Fibroblast of skin of right quadriceps (primary cell): Measurements from ENCODE around the gene COG5.
A peak's percentile ranks its signal among the peaks of the same experiment; 100 is the strongest.
"Not testable (repeated sequence)": the region's sequence is repeated elsewhere in the genome, so short reads cannot be mapped to it uniquely, and the experiment has no call there.

Experiments used
- DNase-seq: peaks from one replicate; pipeline ENCODE4 v3.0.0-alpha.2; 2013

The COG5 gene

GRCh38 chr7:107258737-107259136 is 305.0 kb downstream of the COG5 start:
- DNase-seq: no peak

DNA sequence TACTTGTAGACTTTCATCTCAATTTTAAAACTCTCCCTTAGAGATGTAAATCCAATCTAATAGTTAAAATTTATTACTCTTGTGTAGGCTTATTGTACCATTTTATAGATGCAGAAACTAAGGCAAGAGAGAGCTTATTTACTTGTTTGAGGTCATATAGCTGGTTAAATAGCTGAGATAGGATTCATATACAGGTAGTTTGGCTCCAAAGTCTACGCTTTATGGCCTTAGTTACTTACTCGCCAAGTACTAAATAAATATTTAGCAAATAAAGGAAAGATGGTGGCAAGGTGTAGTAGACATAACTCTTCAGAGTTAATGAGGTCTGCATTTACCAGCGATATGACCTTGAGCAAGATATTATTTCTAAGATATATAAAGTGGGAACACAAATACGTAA is 308.1 kb downstream of the COG5 start:
- DNase-seq: no peak

GRCh38 chr7:107254398-107254985 is 309.2 kb downstream of the COG5 start:
- no peak for DNase-seq

DNA sequence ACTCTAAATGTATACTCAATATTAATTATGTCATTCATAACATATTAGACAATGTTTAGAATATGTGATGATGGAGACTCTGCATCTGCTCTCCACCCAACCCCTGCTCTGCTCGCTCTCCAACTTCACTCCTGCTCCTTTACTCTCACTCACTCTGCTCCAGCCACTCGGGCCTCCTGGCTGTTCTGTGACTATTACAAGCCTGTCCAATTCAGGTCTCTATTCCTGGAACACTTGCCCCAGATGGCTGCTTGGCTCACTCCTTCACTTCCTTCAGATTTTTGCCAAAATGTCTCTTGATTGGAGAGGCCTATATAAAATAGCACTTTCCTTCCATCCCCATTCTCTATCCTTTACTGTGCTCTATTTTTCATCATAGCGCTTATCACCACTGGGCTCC is 310.1 kb downstream of the COG5 start:
- no peak for DNase-seq

- DNase-seq: no peak
These were observed 311.8 kb downstream of the COG5 start for GRCh38 chr7:107251963-107252362.

DNA sequence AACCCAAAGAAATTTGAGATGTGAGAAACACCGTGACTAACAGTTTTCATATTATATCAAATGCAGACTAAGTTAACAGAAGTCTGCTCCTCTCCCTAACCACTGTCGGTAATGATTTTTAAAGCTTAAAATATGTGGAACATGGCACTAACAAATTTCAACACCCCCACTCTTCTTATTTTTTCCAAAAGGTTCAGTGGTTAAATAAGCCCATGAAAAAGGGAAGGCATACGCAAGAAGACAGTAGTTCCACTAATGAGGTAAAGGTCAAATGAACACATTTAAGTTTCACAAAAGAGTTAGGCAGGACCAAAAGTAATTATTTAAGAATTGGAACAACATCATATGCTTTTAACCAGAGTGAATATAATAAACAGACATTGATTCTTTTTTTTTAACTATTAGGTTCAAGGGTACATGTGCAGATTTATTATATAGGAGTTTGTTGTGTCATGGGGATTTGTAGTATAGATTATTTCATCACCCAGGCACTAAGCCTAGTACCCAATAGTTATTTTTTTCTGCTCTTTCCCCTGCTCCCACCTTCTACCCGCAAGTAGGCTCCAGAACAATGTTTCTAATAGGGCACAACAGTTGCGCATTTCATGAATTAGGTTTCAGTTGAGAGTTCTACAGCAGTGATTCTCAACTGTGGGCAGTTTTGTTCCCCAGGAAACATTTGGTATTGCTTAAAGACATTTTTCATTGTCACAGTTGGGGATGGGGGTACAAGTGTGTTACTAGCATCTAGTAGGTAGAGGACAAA is 315.0 kb downstream of the COG5 start:
- no peak for DNase-seq

DNA sequence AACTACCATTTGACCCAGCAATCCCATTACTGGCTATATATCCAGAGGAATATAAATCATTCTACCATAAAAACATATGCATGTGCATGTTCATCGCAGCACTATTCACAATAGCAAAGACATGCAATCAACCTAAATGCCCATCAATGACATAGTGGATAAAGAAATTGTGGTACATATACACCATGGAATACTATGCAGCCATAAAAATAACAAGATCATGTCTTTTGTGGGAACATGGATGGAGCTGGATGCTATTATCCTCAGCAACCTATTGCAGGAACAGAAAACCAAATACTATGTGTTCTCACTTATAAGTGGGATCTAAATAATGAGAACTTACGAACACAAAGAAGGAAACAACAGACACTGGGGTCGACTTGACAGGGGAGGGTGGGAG is 316.9 kb downstream of the COG5 start:
- not testable (repeated sequence) for DNase-seq

DNA sequence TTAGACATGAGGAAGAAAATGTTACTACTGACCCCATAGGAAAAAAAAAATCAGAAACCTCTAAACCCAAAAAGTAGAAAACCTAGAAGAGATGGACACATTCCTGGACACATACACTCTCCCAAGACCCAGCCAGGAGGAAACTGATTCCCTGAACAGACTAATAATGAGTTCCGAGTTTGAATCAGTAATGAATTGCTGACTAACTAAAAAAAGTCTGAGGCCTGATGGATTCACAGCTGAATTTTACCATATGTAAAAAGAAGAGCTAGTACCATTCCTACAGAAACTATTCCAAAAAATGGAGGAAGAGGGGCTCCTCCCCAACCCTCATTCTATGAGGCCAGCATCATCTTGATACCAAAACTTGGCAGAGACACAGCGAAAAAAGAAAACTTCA is 319.1 kb downstream of the COG5 start:
- DNase-seq: no peak

GRCh38 chr7:107242267-107242666 is 321.5 kb downstream of the COG5 start:
- DNase-seq: no peak

DNA sequence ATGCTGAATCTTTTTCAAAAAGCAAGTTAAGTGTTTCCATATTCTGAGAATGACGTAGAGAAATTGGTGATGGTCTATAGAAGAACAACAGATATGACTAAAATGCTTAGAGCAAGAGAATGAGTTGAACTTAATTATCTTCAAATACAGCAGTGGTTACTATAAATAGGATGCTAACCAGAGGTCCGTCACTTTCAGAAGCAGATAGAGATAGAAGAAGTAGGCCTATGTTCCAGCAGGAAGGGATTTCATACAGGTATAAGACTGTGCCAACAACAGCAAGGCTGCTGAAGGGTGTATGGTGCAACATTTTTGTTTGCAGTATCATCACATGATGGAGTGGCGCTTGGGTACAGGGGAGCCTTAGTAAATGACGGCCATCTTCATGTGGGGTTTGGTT is 326.3 kb downstream of the COG5 start:
- DNase-seq: no peak

DNA sequence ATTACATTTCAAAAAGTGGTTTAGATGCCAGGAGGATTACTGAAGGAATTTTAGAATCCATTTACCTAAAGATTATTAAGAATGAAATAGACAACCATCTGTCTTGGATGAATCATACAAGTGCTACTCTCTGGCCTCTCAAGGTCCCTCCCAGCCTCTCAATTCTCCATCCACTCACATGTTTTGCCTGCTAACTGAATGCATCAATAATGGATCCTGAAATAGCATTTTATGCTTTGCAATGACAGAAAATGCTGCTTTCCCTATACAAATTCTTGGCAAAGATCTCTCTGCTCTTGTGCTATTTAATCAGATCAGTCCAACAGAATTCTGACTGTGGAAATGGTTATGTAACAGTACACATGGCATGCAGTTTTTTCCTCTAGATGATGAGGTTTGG is 326.9 kb downstream of the COG5 start:
- DNase-seq: peak; percentile 25

DNA sequence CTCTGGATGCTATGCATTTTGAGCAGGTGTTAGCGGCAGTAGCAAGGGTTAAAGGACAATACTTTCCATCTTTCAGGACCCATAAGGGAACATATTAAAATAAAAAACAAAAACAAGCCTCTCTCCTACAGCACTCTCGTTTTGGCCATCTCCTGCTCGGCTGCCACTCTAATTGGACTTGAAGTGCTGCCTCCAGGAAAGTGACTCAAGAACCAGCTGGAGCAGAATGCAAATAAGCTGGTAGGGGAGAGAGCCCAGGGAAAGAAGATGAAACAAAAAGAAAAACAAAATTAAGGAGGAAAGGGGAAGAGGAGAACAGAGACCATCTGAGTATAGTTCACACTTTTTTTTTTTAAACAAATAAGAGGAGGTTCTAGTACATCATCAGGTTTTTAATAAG is 329.3 kb downstream of the COG5 start:
- no peak for DNase-seq

DNA sequence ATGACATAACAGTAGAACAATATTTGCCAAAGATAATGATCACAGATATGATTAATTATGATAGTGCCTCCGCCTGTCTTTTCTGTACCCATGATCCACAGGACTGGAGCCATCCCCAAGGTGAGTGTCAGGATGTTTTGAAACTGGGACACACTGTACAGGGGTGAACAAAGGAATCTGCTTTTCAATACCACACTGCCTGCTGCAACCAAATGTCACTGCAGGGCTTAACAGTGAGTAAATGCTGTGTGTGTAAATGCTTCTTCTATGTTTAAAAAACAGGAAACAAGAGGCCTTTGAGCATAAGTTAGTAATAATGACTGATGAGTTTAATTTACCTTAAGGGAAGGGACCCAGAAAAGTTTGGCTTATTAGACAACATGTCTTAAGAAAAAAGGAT is 329.7 kb downstream of the COG5 start:
- DNase-seq: no peak

- no peak for DNase-seq
These were observed 330.5 kb downstream of the COG5 start for GRCh38 chr7:107233174-107233573.

DNA sequence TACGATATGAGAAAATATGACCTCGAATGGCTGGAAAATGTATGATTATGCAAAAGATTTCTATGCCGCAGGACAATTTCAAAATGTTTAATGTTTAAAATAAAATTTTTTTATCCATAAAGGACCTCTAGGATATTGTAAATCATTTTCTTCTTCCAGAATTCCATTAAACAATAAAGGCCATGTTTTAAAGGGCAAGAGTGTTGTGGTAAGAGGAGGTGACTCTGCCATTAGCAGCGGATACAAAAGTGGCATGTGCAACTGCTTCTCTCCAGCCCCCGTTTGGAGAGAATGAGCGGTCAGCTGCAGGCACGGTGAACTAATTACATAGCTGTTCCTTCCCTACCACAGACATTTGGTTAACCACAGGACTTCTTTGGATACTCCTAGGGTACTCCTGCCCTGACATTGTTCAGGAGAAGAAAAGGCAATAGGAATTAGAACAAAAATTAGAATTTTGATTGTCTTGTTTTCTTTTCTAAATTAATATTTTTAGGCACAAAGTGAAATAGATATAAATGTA is 331.1 kb downstream of the COG5 start:
- DNase-seq: peak; percentile 57

GRCh38 chr7:107230334-107230733 is 333.4 kb downstream of the COG5 start:
- peak; percentile 36 for DNase-seq

DNA sequence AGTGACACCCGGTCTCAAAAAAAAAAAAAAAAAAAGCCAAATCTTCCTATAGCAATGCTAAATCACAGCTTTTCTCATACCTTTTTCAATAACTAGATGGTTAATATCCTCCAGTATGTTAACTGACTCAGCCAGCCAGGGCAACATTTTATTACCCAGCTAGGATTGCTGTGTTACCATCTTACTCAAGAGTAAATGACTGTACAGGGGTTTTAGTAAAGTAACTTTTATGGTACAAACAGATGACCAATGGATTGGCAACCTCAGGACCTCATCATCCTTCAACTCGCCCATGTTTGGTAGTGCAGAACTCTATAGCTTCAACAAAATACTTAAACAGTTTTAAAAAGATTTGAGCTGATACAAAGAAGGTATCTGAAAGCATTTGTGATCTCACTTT is 335.4 kb downstream of the COG5 start:
- no peak for DNase-seq

DNA sequence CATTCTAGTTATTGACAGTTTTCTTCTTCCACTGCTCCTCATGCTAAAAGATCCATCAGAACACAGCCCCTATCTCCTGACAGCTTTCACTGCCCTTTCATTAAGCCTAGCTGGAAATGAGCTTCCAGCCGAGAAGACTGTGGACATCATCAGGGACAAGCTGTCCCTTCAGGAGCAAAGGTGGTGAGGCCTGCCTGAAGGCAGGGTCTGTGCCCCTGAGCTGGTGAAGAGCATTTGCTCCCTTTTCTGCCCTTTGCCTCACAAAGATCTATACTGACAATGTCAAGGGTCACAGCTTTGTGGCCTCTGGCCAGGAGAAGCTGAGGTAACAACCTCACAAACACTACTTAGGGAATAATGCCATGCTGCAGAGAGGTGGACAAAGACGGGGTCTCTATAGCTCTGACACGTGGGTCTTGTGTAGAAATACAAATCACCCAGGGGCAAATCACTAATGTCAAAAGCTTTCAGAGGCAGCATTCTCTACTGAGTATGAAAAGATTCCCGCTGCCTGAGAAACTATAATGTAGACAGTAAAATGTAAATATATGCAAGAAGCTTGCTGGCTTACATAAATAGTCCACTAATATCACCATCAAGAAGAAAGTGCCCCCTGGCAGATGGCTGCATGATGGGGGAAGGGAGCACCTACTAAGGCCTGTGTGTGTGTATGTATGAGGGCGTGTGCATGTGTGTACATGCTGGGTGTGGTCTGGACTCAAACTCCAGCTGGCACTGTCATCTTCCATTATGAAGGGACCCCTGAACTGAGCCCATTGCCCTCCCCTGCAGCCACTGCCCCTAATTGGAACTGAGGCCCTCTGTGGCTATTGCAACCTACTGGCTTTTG is 339.1 kb downstream of the COG5 start:
- no peak for DNase-seq

DNA sequence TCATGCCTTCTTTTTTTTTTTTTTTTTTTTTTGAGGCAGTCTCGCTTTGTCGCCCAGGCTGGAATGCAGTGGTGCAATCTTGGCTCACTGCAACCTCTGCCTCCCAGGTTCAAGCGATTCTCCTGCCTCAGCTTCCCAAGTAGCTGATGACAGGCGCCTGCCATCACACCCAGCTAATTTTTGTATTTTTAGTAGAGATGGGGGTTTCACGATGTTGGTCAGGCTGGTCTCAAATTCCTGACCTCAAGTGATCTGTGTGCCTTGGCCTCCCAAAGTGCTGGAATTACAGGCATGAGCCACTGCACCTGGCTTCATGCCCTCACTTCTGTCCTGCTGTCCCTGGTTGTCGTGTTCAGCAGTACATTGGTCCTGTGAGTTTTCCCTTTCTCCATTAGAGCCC is 342.9 kb downstream of the COG5 start:
- not testable (repeated sequence) for DNase-seq

- no peak for DNase-seq
These were observed 343.4 kb downstream of the COG5 start for GRCh38 chr7:107220356-107220755.

- DNase-seq: no peak
These were observed 344.0 kb downstream of the COG5 start for GRCh38 chr7:107219563-107220244.

DNA sequence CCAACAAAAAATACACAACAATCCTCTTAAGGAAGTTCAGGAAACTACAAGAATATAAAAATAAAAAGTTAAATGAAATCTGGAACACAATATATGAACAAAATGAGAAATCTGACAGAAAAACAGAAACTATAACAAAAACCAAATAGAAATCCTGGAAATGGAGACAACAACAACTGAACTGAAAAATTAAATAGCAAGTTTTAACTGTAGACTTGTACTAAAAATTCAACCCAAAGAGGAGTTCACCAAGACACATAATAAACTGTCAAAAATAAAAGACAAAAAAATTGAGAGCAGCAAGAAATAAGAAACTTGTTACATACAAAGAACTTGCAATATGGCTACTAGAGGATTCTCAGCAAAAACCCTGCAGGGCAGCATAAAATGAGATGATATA is 349.8 kb downstream of the COG5 start:
- DNase-seq: no peak

- no peak for DNase-seq
These were observed 350.4 kb downstream of the COG5 start for GRCh38 chr7:107213193-107213788.
